GM19452 (cell line): Measurements from ENCODE around the gene ODF2L.

Source experiments
- ATAC-seq: cut with Tn5 transposase; IDR thresholded peaks from one replicate; pipeline ENCODE4 v1.9.1; 2021; ENCODE audit not compliant: unreplicated experiment

Gene ODF2L

DNA sequence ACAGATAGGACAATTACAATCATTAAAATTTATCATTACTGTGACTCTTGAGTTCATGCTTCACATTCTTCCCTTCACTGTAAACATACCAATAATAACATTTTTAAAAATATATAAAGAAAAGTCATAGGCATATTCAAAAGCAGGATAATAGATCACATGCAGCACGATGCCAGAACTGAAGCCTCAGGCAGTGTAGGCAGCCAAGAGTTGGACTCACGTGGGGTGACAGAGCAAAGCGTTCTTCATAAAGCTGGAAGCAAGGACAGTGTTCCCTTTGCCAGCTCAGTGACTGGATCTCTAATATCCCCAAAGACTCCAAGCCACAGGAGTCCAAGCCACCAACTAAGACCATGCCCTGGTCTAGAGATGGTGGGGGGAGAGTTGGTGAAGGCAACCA lies 77.7 kb downstream of the ODF2L start:
- no peak for ATAC-seq

DNA sequence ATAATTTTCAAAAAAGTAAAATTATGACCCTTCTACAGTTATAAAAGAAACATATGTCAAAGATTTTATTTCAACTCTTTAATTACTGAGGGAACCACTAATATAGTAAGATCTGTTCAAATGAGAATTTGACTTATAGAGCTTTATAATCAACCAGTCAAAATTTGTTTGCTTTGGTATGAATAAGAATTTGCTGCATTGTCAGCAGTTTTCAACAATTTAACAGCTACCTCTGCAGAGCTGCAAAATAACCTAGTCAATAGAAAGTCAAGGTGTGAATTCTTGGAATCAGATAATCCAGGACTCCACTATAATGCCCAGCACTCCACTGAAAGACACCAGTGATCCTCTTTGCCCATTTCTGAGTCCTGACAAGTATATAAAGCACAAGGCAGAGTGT lies 78.2 kb downstream of the ODF2L start:
- no peak for ATAC-seq

DNA sequence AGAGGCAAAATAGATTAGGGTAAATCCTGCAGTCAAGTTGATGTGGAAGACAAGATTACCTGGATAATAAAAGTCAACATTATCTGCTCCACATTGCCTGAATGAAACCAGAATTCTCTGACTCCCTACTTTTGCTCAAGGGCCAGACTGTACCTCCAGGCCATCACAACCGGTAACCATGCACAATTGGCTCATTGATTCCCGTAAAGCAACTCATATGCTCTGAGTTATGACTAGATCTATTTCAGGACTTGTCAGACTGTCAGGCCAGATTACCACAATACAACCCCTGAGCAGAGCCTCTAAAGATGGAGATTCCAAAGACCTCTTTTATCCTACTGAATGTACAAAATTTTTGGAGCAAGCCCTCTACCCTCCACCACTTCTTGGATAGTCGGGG lies 90.4 kb downstream of the ODF2L start:
- no peak for ATAC-seq

DNA sequence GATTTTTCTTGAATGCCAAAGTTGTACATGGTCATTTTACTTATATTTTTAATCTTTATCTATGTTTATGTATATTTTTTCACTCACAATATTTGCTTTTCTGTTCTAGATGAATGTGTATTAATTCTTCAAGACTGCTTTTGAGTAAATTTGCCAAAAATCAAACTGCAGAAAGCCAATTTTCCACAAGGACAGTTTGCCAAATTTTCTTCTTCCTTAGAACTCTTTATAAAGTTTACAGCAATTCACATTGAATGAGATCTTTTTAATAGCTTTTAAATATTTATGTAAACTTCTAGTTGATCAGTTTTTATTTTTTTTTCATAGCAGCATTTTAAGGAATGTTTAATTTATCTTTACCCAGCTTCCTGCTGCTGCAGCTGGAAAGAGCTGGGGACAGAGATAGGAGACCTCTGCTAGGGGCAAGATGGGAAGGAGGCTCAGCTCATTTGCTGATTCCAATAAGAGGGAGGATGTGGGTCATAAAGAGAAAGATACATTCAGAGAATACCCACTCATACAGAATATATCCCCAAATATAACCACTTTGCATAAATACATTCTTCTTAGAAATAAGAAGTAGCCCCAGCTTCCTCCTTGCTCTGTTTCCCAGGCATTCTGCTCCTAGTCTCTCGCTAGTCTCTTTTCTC lies 93.0 kb downstream of the ODF2L start:
- no peak for ATAC-seq
